NT2/D1 (cell line): ENCODE measurements around the gene CMPK2.

ENCODE experiments used
- YY1 ChIP-seq: IDR thresholded peaks from 2 replicates; pipeline ENCODE4 v1.6.1; 2011; ENCODE audit not compliant: insufficient read length, insufficient read depth
- ZNF274 ChIP-seq: IDR thresholded peaks from 2 replicates; pipeline ENCODE4 v1.6.1; 2011; ENCODE audit warnings: mild to moderate bottlenecking, low read depth, low read length

DNA sequence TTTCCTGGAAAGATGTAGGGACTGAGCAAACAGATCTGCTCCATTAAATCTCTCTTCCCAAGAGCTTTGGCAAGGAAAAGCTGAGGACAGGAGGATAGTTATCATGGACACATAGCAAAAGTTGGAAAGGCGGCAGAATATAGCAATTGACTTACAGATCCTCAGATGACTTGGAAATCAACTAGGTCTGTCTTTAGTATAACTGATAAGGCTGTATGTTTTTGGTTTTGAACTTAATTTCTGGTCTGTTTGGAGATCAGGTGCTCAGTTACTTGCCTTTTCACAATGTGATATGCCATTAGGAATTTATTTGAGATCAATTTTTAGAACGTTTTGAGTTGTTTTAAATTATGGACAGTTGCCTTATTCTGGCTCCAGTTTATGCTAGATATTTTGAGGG is 19.8 kb upstream of the CMPK2 start:
- no peak for TF ChIP-seq ZNF274
- TF ChIP-seq YY1 = no peak
